Neural cell (in vitro differentiated cells): ENCODE measurements around the gene AGAP3.

Experiments used
- CTCF ChIP-seq: fragments of 450-650 bp; IDR thresholded peaks from 2 replicates; pipeline ENCODE4 v1.5.1; 2014; ENCODE audit warnings: antibody characterized with exemption, mild to moderate bottlenecking, moderate library complexity; ENCODE audit not compliant: poor library complexity, severe bottlenecking
- EP300 ChIP-seq: fragments of 450-650 bp; conservative IDR thresholded peaks from 2 replicates; pipeline ENCODE4 v1.6.1; 2014; ENCODE audit warnings: antibody characterized with exemption, mild to moderate bottlenecking, moderate library complexity; ENCODE audit not compliant: poor library complexity, severe bottlenecking
- EZH2 ChIP-seq: fragments of 200-600, 300-800 bp; shearing (Covaris generic), sonication (generic); IDR thresholded peaks from 2 replicates; pipeline ENCODE4 v1.6.1; 2014; ENCODE audit warnings: antibody characterized with exemption, low read length, borderline replicate concordance, mild to moderate bottlenecking; ENCODE audit not compliant: insufficient read depth, poor library complexity, severe bottlenecking
- POLR2AphosphoS5 ChIP-seq: IDR thresholded peaks from 2 replicates; pipeline ENCODE4 v1.6.1; 2012
- REST ChIP-seq: IDR thresholded peaks from 2 replicates; pipeline ENCODE4 v1.6.1; 2012; ENCODE audit warnings: borderline replicate concordance
- SMC3 ChIP-seq: fragments of 450-650 bp; conservative IDR thresholded peaks from 2 replicates; pipeline ENCODE4 v1.6.1; 2014; ENCODE audit warnings: antibody characterized with exemption, mild to moderate bottlenecking, moderate library complexity; ENCODE audit not compliant: poor library complexity

- TF ChIP-seq CTCF (peak; percentile 50), SMC3 (no peak), REST (no peak), POLR2AphosphoS5 (no peak), EP300 (no peak), EZH2 (peak; percentile 64)
Observed at GRCh38 chr7:151167197-151167961, 81.1 kb downstream of the AGAP3 start, which contains the start of gene GBX1.
